Adrenal gland (tissue), 5 donors: ENCODE measurements around the gene BMP8B.

Experiments
- POLR2A ChIP-seq, 2 donors: fragments of 450-650 bp; IDR thresholded peaks; one replicate each; pipeline ENCODE4 v1.6.1; 2017; ENCODE audit warnings: antibody characterized with exemption in 2 of 2, mild to moderate bottlenecking in 2 of 2, moderate library complexity in 1 of 2
- TF ChIP-seq, protein P1 (sequence below), 6 experiments: fragments of 450-650 bp in 4 of 6; fragments of 200-600 bp in 2 of 6; sonication (generic) in 1 of 6; IDR thresholded peaks; 1 replicate in 5 of 6; 2 replicates in 1 of 6; pipeline versions ENCODE4 v1.5.1 to v1.8.0; 2016 to 2021; ENCODE audit warnings: antibody characterized with exemption in 6 of 6, mild to moderate bottlenecking in 2 of 6, moderate library complexity in 1 of 6
- donor health status: DM: no; HTN: no; CAD: no.

DNA sequence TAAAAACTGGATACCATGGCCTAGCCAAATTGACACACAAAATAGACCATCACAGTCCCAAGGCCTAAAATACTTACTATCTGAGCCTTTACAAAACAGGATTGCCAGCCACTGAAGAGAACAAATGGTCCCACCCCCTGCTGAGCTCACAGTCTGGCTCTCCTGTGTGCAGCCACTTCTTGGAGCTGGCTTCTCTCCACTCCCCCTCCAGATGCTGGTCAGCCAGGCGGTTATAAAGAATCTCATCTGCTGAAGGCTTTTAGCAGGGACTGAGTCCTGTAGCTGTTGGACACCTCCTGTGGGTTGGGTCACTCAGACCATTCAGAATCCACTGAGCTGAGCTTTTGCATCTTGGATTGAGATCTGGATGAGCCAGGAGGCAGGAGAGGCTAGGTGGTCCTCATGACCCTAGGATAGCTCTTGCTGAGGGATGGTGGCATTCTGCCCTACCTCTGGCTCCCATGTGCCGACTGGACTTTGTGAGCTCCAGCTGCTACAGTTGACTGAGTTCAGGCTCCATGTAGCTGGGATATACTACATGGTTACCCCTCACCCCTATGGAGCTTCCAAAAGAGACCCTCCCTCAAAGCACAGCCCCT lies 33.7 kb downstream of the BMP8B start:
- TF ChIP-seq, protein P1, sequence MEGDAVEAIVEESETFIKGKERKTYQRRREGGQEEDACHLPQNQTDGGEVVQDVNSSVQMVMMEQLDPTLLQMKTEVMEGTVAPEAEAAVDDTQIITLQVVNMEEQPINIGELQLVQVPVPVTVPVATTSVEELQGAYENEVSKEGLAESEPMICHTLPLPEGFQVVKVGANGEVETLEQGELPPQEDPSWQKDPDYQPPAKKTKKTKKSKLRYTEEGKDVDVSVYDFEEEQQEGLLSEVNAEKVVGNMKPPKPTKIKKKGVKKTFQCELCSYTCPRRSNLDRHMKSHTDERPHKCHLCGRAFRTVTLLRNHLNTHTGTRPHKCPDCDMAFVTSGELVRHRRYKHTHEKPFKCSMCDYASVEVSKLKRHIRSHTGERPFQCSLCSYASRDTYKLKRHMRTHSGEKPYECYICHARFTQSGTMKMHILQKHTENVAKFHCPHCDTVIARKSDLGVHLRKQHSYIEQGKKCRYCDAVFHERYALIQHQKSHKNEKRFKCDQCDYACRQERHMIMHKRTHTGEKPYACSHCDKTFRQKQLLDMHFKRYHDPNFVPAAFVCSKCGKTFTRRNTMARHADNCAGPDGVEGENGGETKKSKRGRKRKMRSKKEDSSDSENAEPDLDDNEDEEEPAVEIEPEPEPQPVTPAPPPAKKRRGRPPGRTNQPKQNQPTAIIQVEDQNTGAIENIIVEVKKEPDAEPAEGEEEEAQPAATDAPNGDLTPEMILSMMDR (IDR thresholded peaks at IDR 0.05), result no peak
- TF ChIP-seq POLR2A (IDR thresholded peaks at IDR 0.05), result no peak
